Adrenal gland (tissue), 19 donors: Measurements from ENCODE around the gene USP10. TPM values are rescaled to one million over a fixed set of nuclear protein-coding genes. Genes with fewer than 3 reads are reported as not detected.

Experiments used
- DNase-seq, 7 donors: peaks; one replicate each; pipeline ENCODE4 v3.0.0-alpha.2; 2019 to 2020
- H3K27ac ChIP-seq, 5 donors: fragments of 200-600 bp; sonication (generic) in 4 of 5; 1 replicate in 3 of 5; 2 replicates in 2 of 5; pipeline versions ENCODE4 v1.5.1 to v1.8.0; 2016 to 2020; ENCODE audit warnings: mild to moderate bottlenecking in 1 of 5
- H3K27me3 ChIP-seq: fragments of 200-600 bp; 2 replicates; pipeline ENCODE4 v1.8.0; 2021
- H3K36me3 ChIP-seq, 2 donors: fragments of 200-600 bp; replicated peaks in 1 of 2; 1 replicate in 1 of 2; 2 replicates in 1 of 2; pipeline versions ENCODE4 v1.5.1 to v1.8.0; 2018 to 2022
- H3K4me1 ChIP-seq, 2 donors: fragments of 200-600 bp; replicated peaks in 1 of 2; 1 replicate in 1 of 2; 2 replicates in 1 of 2; pipeline versions ENCODE4 v1.5.1 to v1.8.0; 2018 to 2021
- H3K4me3 ChIP-seq, 4 donors: fragments of 200-600 bp; sonication (generic) in 3 of 4; one replicate each; pipeline ENCODE4 v1.5.1; 2016 to 2018
- H3K9me3 ChIP-seq, 3 donors: fragments of 200-600 bp; sonication (generic) in 1 of 3; replicated peaks in 1 of 3; 1 replicate in 2 of 3; 2 replicates in 1 of 3; pipeline versions ENCODE4 v1.5.1 to v1.8.0; 2016 to 2021
- CTCF ChIP-seq, 6 experiments: fragments of 450-650 bp in 4 of 6; fragments of 200-600 bp in 2 of 6; sonication (generic) in 1 of 6; IDR thresholded peaks; 1 replicate in 5 of 6; 2 replicates in 1 of 6; pipeline versions ENCODE4 v1.5.1 to v1.8.0; 2016 to 2021; ENCODE audit warnings: antibody characterized with exemption in 6 of 6, mild to moderate bottlenecking in 2 of 6, moderate library complexity in 1 of 6
- POLR2A ChIP-seq, 2 donors: fragments of 450-650 bp; IDR thresholded peaks; one replicate each; pipeline ENCODE4 v1.6.1; 2017; ENCODE audit warnings: antibody characterized with exemption in 2 of 2, mild to moderate bottlenecking in 2 of 2, moderate library complexity in 1 of 2
- WGBS, 4 donors: extraction: QIAGEN DNeasy Blood & Tissue Kit in 2 of 4; methylation state at CpG; one replicate each; pipeline versions ENCODE4 v1.1.5 to v1.1.7; 2013 to 2017; 5-methylcytosine and 5-hydroxymethylcytosine counted together
- intact Hi-C, 2 donors: fragments of 100-400 bp; cut with DNase I; formaldehyde crosslinking; loops; one replicate each; pipeline versions ENCODE4 v1.14.1 to v1.15.0; 2022 to 2023
- long read RNA-seq, 10 donors: library from polyadenylated mRNA in 3 of 10; unstranded in 2 of 10; stranded (forward) in 1 of 10; transcript quantifications; one replicate each; pipeline ENCODE4 v2.0.0 and lab custom pipeline, GENCODE V29; 2021 to 2026
- polyA plus RNA-seq, 3 donors: library from polyadenylated mRNA; stranded (reverse); fragments of 200-250 nt in 2 of 3; fragments of 350-450 nt in 1 of 3; fragmentation: Illumina TruSeq in 1 of 3; extraction: RNeasy Lipid Tissue Mini Kit (QIAGEN cat#74804) in 1 of 3; gene quantifications; one replicate each; pipeline ENCODE4 v1.2.3, GENCODE V29; 2013 to 2014
- total RNA-seq, 9 donors: library from RNA; depleted of rRNA in 4 of 9; stranded (reverse); fragments of >200 nt in 4 of 9; fragments of 120-200 nt in 1 of 9; fragmentation: NEBNext Ultra II Directional in 1 of 9; extraction: Animal tissue kit (Norgen Biotek cat#: 25700) in 1 of 9; gene quantifications; one replicate each; pipeline versions ENCODE4 v1.1.0 to v1.2.4, GENCODE V29; 2013 to 2023
- donor health status: healthy with polysubstance abuse.
- donor health status: Bipolar disorder and iron deficiency.
- donor health status: DM: yes; HTN: yes; CAD: no.
- donor health status: DM: no; HTN: no; CAD: no.
- donor health status: DM: no; HTN: no; CAD: no.
- donor health status: DM: yes; HTN: yes; CAD: no.

USP10 gene
- 100 to 1,000 TPM in 1 of 9 donors, 10 to 100 TPM in 8; 38.5 to 110 (median 63.1) TPM for total RNA-seq
- 100 to 1,000 TPM in 1 of 3 donors, 10 to 100 TPM in 2; 16.2 to 154 (median 18.2) TPM for polyA plus RNA-seq
- long read RNA-seq, donor 1, transcript USP10-201 (14 exons, 3,009 nt) = major isoform, 7 of 28 reads
- long read RNA-seq, donor 1, partial matches to known transcripts = 20 of 28 reads
- long read RNA-seq, donor 1, other reads (novel, unspliced or antisense) = 0 of 28 reads
- long read RNA-seq, donor 2, transcript USP10-201 (14 exons, 3,009 nt) = major isoform, 8 of 15 reads
- long read RNA-seq, donor 2, partial matches to known transcripts = 7 of 15 reads
- long read RNA-seq, donor 2, other reads (novel, unspliced or antisense) = 0 of 15 reads
- long read RNA-seq, donor 3, transcript USP10-201 (14 exons, 3,009 nt) = major isoform, 9 of 27 reads
- long read RNA-seq, donor 3, partial matches to known transcripts = 16 of 27 reads
- long read RNA-seq, donor 3, other reads (novel, unspliced or antisense) = 0 of 27 reads
- long read RNA-seq, donor 4, transcript USP10-201 (14 exons, 3,009 nt) = major isoform, 21 of 37 reads
- long read RNA-seq, donor 4, partial matches to known transcripts = 12 of 37 reads
- long read RNA-seq, donor 4, other reads (novel, unspliced or antisense) = 1 of 37 reads
- long read RNA-seq, donor 5, transcript USP10-201 (14 exons, 3,009 nt) = major isoform, 71 of 94 reads
- long read RNA-seq, donor 5, partial matches to known transcripts = 17 of 94 reads
- long read RNA-seq, donor 5, other reads (novel, unspliced or antisense) = 4 of 94 reads
- long read RNA-seq, donor 6, transcript USP10-201 (14 exons, 3,009 nt) = major isoform, 14 of 21 reads
- long read RNA-seq, donor 6, partial matches to known transcripts = 7 of 21 reads
- long read RNA-seq, donor 6, other reads (novel, unspliced or antisense) = 0 of 21 reads
- long read RNA-seq, donor 7, transcript USP10-201 (14 exons, 3,009 nt) = major isoform, 5 of 29 reads
- long read RNA-seq, donor 7, partial matches to known transcripts = 23 of 29 reads
- long read RNA-seq, donor 7, other reads (novel, unspliced or antisense) = 0 of 29 reads
- long read RNA-seq, donor 8, transcript USP10-201 (14 exons, 3,009 nt) = major isoform, 12 of 47 reads
- long read RNA-seq, donor 8, partial matches to known transcripts = 35 of 47 reads
- long read RNA-seq, donor 8, other reads (novel, unspliced or antisense) = 0 of 47 reads
- long read RNA-seq, donor 9, transcript USP10-201 (14 exons, 3,009 nt) = major isoform, 12 of 58 reads
- long read RNA-seq, donor 9, partial matches to known transcripts = 45 of 58 reads
- long read RNA-seq, donor 9, other reads (novel, unspliced or antisense) = 0 of 58 reads
- long read RNA-seq, donor 10, transcript USP10-201 (14 exons, 3,009 nt) = major isoform, 6 of 17 reads
- long read RNA-seq, donor 10, partial matches to known transcripts = 11 of 17 reads
- long read RNA-seq, donor 10, other reads (novel, unspliced or antisense) = 0 of 17 reads

- TF ChIP-seq POLR2A (IDR thresholded peaks at IDR 0.05) (peak in 1 of 2 donors; percentile 45), CTCF (IDR thresholded peaks at IDR 0.05) (peak in 1 of 6 experiments; percentile 10)
- intact Hi-C loops = no loop called here
- WGBS, 4 donors = 0% methylated on average over 15 to 97 of the region's 97 CpGs
Measured at GRCh38 chr16:84699712-84700445, at the start of gene USP10. Gene USP10 (plus strand): TSS chr16:84700000. CDS start chr16:84700091, 91 bp downstream.

GRCh38 chr16:84650062-84650991, 49.5 kb upstream of the USP10 start:
- H3K27me3 ChIP-seq = no peaks in the 10 kb centered on the region
- H3K4me1 ChIP-seq = peaks cover 13 to 25% of the 10 kb centered on the region in 2 donors
- H3K27ac ChIP-seq = peak overlapping the region in 2 of 5 donors; percentile 58 to 83
- H3K4me3 ChIP-seq = peak overlapping the region in 1 of 4 donors; percentile 94
- WGBS, 4 donors = 50 to 59% (median 54%) methylated on average over 17 to 20 of the region's 20 CpGs
- H3K36me3 ChIP-seq = peaks cover 0 to 31% of the 10 kb centered on the region in 2 donors
- intact Hi-C loops = no loop called here
- TF ChIP-seq POLR2A (IDR thresholded peaks at IDR 0.05) (peak in 1 of 2 donors; percentile 7), CTCF (IDR thresholded peaks at IDR 0.05) (no peak)
- DNase-seq = peak in 2 of 7 donors; percentile 46 to 59
- no peaks in the 10 kb centered on the region for H3K9me3 ChIP-seq

More at GRCh38 chr16:84699712-84700445, at the start of gene USP10:
- peaks cover 11 to 35% of the 10 kb centered on the region in 2 donors for H3K4me1 ChIP-seq
- no peaks in the 10 kb centered on the region for H3K27me3 ChIP-seq
- DNase-seq = peak; percentile 63 to 84 (median 72)
- H3K36me3 ChIP-seq = no peaks in the 10 kb centered on the region
- no peaks in the 10 kb centered on the region for H3K9me3 ChIP-seq
- H3K27ac ChIP-seq = peak within 1 kb of the TSS; percentile 16 to 88 (median 84)
- H3K4me3 ChIP-seq = peak within 1 kb of the TSS; percentile 65 to 100 (median 80)

- Histone ChIP-seq H3K36me3 (peaks cover 0 to 41% of the 10 kb centered on the region in 2 donors), H3K27me3 (no peaks in the 10 kb centered on the region), H3K27ac (no peak overlapping the region), H3K9me3 (no peaks in the 10 kb centered on the region), H3K4me3 (no peak overlapping the region), H3K4me1 (peaks cover 13 to 25% of the 10 kb centered on the region in 2 donors)
- DNase-seq = no peak
- intact Hi-C loops = no loop called here
- no peak for TF ChIP-seq POLR2A (IDR thresholded peaks at IDR 0.05)
- no peak for TF ChIP-seq CTCF (IDR thresholded peaks at IDR 0.05)
- WGBS, 4 donors = 80 to 94% (median 84%) methylated on average over 7 of the region's 7 CpGs
Measured at GRCh38 chr16:84652566-84652965, 47.2 kb upstream of the USP10 start.
